HG03432 (cell line): ENCODE data around the gene IGF2BP2.

Experiments used
- ATAC-seq: cut with Tn5 transposase; IDR thresholded peaks from one replicate; pipeline ENCODE4 v1.9.1; 2021; ENCODE audit warnings: mild to moderate bottlenecking, moderate library complexity; ENCODE audit not compliant: unreplicated experiment

The IGF2BP2 gene

GRCh38 chr3:185767002-185767688 lies 57.7 kb downstream of the IGF2BP2 start:
- no peak for ATAC-seq

GRCh38 chr3:185766329-185767001 lies 58.4 kb downstream of the IGF2BP2 start:
- no peak for ATAC-seq

GRCh38 chr3:185764980-185765370 lies 59.9 kb downstream of the IGF2BP2 start:
- ATAC-seq = no peak

DNA sequence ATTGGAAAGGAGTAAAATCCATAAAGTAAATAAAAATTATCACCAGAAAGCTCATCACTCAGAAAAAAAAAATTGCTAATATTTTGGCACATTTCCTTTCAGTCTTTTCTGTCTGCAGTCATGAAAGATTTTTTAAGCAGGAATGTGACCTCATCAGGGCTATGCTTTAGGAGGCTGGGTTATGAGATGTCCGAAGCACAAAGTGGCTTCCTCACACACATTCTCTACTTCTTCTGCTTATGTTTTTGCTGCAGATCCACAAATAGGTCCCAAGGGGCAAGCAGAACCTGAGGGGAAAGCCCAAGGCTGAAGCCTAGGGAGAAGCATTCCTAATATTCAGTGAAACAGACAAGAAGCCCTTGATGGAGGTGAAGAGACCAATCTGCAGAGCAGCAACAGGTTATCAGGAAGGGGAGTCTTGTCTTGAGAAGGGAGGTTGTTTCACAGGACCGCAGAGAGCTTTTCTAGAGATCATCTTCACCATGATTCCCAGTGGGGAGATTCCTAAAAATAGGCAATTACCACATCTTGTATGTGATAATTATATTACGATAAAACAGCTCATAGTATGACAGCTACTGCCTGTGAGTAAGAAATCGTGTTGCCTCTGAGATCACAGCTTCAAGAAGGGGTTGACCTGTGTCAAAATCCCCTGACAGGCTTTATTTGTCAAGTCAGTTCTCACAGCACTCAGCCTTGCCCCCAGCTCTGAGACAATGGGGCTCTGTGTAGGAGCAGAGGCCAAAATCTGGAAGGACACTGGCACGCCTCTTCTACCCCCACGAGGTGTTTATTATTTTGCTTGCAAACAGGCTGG lies 60.5 kb downstream of the IGF2BP2 start:
- no peak for ATAC-seq

GRCh38 chr3:185763347-185764005 lies 61.4 kb downstream of the IGF2BP2 start:
- ATAC-seq = no peak

DNA sequence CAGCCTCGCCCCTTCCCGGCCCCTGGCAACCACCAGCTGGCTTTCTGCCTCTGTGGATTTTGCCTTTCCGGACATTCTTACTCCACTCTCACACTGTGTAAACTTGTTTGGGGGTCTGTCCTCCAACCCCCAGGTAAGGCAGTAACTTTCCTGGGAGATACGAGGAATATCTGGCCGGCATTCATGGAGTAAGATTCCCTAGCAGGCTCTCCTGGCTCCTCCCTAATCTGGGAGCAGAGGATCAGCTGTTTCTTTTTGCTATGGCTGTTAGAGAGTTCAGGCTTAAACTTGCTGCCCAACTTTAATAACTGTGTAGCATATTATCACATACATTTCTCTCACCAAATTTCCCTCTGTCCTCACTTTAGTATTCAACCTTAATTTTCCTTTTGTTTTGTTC lies 64.3 kb downstream of the IGF2BP2 start:
- no peak for ATAC-seq

DNA sequence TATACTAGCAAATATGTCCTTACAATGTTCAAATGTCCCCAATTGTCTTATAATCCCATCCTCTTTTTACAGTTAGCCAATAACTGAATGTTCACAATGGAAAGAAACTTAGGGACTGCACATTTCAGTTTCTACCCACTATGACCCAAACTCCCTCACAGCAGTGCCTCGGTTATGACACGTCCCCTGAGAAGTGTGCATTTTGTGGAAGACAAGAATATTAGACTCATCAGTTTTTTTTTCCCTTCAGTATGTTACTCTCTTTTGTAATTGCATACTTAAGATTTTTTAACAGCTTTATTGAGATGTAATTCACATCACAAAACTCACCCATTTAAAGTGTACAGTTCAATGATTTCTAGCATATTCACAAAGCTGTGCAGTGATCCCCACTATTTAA lies 64.8 kb downstream of the IGF2BP2 start:
- no peak for ATAC-seq

DNA sequence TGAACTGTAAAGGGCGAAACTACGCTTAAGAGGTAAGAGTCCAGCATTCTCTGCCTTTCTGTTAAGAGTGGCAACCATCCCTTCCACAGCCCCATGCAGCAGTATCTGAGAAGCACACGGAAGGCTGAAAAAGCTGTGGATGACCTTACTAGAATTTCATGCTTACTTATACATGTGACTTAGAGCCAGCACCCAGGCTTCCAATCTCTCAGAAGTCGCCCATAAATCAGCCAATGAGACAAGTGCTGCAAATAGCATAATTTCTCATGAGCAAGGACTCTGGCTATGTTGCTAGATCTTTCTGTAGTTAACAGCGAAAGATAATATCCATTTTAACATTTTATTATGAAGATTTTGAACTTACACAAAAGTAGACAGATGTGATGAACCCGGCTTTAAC lies 65.3 kb downstream of the IGF2BP2 start:
- no peak for ATAC-seq

GRCh38 chr3:185758912-185759311 lies 65.9 kb downstream of the IGF2BP2 start:
- no peak for ATAC-seq

- no peak for ATAC-seq
Observed at GRCh38 chr3:185757176-185757575, 67.7 kb downstream of the IGF2BP2 start.

- no peak for ATAC-seq
Observed at GRCh38 chr3:185756477-185756876, 68.4 kb downstream of the IGF2BP2 start.

DNA sequence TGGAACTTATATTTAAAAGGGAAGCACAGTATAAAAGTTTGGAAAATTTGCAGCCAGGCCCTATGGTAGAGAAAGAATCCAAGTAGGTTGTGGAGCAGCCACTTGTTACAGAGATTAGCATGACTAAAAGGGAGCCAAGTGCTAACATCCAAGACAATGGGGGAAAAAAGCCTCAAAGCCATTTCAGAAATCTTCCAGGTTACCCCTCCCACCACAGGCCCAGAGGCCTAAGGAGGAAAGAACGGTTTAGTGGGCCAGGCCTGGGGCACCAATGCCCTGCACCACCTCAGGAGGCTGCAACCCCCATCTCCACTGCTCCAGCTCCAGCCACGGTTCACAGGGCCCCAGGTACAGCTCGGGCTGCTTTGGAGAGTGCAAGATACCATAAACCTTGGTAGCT lies 69.9 kb downstream of the IGF2BP2 start:
- no peak for ATAC-seq

GRCh38 chr3:185753354-185753753 lies 71.5 kb downstream of the IGF2BP2 start:
- ATAC-seq = no peak

DNA sequence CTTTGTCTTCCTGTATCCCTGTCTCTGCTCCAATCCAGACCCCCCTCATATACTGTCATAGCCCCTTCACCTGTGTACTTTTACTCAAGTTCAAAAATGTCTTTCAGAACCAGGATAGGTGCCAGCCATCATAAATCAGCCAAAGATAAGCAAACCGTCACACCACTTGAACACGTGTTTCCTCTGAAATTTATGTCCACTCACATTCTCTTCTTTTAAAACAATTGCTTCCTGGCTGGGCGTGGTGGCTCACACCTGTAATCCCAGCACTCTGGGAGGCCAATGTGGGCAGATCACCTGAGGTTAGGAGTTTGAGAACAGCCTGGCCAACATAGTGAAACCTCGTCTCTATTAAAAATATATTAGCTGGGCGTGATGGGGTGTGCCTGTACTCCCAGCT lies 74.1 kb downstream of the IGF2BP2 start:
- no peak for ATAC-seq

DNA sequence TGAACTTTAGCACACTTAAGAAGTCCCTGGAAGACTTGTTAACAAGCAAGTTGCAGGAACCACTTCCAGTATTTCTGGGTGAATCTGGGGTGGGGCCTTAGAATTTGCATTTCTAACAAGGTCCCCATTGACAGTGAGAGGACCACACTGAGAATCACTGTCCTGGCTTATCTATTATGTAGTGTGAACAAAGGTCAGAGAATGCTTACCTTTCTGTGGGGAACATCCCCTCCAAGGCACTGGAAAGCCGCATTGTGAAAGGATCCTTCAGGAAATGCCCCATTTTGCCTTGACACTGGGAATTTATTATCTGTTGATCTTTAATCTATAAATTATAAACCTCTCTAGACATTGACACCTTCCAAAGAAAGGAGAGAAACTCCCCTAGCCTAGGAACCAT lies 74.8 kb downstream of the IGF2BP2 start:
- ATAC-seq = no peak

GRCh38 chr3:185746470-185746869 lies 78.4 kb downstream of the IGF2BP2 start:
- ATAC-seq = no peak

DNA sequence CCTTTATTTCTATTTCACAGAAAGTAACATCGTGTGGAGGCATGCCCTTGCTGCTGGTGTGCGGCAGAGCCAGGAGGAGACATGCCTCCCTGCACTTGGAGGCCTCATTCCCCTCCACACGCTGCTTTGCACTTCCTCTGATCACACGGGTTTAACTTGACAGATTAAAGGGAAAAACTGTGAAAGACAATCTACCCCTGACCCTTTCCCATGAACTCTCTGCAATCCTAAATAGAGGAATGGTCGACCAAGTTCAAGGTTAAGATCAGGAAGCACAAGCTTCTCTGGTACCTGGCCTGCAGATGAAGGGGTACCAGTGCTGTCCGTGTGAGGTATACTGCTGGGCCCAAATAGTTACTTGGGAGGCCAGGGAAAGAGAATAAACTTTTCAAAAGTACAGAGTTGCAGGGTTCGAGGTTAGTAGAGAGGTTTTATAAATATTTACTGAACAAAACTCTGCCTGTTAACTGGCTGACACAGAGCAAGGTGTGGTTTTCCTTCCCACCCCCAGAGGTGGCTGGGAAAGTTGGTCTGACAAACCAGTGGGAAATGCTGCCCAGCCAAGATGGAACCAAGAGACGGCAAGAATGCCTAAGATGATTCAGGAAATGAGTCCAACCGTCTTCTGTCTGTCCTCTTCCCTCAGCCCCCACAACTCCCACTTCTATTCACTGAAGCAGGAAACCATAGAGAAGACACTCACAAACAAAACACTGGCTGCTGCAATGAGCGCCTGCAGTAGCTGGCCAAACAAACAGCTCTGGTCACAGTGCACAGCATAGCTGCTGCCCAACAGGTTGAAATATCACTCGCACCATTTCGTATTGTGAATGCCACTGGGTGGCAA lies 79.6 kb downstream of the IGF2BP2 start:
- peak; percentile 72 for ATAC-seq

DNA sequence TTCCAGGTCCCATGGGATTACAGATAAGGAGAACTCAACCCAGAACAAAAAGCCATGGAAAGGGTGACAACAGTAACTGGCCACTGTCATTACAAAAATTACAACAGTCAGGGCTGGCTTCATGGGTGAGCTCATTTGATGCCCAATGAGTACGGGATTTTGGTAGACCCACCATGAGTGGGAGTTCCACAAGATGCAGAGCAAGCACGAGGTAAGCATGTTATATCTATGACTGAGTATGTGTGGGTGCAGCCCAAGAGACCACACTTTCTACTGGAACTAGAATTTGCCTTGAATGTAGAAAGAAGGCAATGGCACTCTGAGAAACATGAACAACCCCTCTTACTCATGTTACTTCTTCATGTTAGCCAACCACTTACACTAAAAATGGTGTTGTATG lies 83.3 kb downstream of the IGF2BP2 start:
- no peak for ATAC-seq

DNA sequence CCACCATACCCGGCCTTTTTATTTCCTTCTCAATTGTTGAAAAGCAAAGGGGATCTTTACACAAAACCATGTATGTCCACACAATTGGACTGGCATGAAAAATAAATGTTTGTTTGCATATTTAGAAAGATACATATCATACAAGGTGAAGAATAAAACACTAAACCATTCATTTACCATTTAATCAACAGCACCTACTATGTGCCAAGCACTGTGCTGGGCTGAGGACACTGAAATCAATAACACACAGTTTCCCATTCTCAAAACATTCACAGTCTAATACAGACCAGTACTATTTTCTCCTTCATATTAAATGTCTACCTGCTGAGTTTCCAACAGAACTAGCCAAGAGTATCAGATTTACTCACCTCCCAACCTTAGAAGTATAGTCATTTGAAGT lies 84.7 kb downstream of the IGF2BP2 start:
- no peak for ATAC-seq

GRCh38 chr3:185739264-185739701 lies 85.6 kb downstream of the IGF2BP2 start:
- no peak for ATAC-seq
